Tibial nerve (tissue), 4 donors: ENCODE data around the gene PNLDC1.

Experiments used
- EP300 ChIP-seq, 2 donors: sonication (generic); formaldehyde crosslinking; IDR thresholded peaks; one replicate each; pipeline ENCODE4 v1.6.1; 2017; ENCODE audit warnings: antibody characterized with exemption in 2 of 2, mild to moderate bottlenecking in 1 of 2
- POLR2A ChIP-seq, 2 donors: fragments of 450-650 bp; IDR thresholded peaks; one replicate each; pipeline ENCODE4 v1.6.1; 2017; ENCODE audit warnings: antibody characterized with exemption in 2 of 2, mild to moderate bottlenecking in 2 of 2, moderate library complexity in 2 of 2
- TF ChIP-seq, protein P1 (sequence below), 5 experiments: fragments of 200-600 bp in 3 of 5; fragments of 450-650 bp in 2 of 5; sonication (generic) in 3 of 5; IDR thresholded peaks; one replicate each; pipeline ENCODE4 v1.5.1; 2016 to 2019; ENCODE audit warnings: antibody characterized with exemption in 5 of 5, mild to moderate bottlenecking in 3 of 5, moderate library complexity in 2 of 5

- TF ChIP-seq, protein P1, sequence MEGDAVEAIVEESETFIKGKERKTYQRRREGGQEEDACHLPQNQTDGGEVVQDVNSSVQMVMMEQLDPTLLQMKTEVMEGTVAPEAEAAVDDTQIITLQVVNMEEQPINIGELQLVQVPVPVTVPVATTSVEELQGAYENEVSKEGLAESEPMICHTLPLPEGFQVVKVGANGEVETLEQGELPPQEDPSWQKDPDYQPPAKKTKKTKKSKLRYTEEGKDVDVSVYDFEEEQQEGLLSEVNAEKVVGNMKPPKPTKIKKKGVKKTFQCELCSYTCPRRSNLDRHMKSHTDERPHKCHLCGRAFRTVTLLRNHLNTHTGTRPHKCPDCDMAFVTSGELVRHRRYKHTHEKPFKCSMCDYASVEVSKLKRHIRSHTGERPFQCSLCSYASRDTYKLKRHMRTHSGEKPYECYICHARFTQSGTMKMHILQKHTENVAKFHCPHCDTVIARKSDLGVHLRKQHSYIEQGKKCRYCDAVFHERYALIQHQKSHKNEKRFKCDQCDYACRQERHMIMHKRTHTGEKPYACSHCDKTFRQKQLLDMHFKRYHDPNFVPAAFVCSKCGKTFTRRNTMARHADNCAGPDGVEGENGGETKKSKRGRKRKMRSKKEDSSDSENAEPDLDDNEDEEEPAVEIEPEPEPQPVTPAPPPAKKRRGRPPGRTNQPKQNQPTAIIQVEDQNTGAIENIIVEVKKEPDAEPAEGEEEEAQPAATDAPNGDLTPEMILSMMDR (IDR thresholded peaks at IDR 0.05), result no peak
- no peak for TF ChIP-seq POLR2A (IDR thresholded peaks at IDR 0.05)
- no peak for TF ChIP-seq EP300 (IDR thresholded peaks at IDR 0.05)
Measured at GRCh38 chr6:159804504-159804903, 4.4 kb downstream of the PNLDC1 start.
